IMR-90 (cell line): ENCODE measurements around the gene RUNX1. TPM values are rescaled to one million over a fixed set of nuclear protein-coding genes. Genes with fewer than 3 reads are reported as not detected.

Source experiments
- ATAC-seq: fragments of 200-7000 bp; cut with Tn5 transposase; 2 replicates; pipeline ENCODE4 v1.9.1; 2020; ENCODE audit warnings: low read depth, mild to moderate bottlenecking, moderate library complexity
- BruUV-seq: library from RNA; stranded (reverse); fragments of 400-500 nt; replicated peaks from 2 replicates; lab custom pipeline; 2021; lab: Mats Ljungman, UMichigan
- CTCF ChIA-PET: fragments of 300-600 bp; formaldehyde crosslinking; extraction: SDS; loops from one replicate; lab custom pipeline; 2021; ENCODE audit warnings: antibody characterized with exemption; lab: Yijun Ruan, JAX
- POLR2A ChIA-PET: fragments of 300-600 bp; sonication (Branson Sonifier 250); formaldehyde crosslinking; loops from one replicate; lab custom pipeline; 2022; ENCODE audit warnings: antibody characterized with exemption; ENCODE audit not compliant: unreplicated experiment; lab: Charles Lee
- DNase-seq: peaks from one replicate; pipeline ENCODE4 v3.0.0; 2013
- H2AFZ ChIP-seq: replicated peaks from 2 replicates; pipeline ENCODE3; 2013; ENCODE audit warnings: low read length, mild to moderate bottlenecking; ENCODE audit not compliant: poor library complexity
- H2AK5ac ChIP-seq: 2 replicates; pipeline ENCODE4 v1.6.1; 2013; ENCODE audit warnings: low read depth, low read length, inconsistent platforms
- H2AK9ac ChIP-seq: replicated peaks from 2 replicates; pipeline ENCODE3; 2013; ENCODE audit warnings: mild to moderate bottlenecking, low read depth, low read length, moderate library complexity; ENCODE audit not compliant: poor library complexity
- H2BK120ac ChIP-seq: 2 replicates; pipeline ENCODE4 v1.6.1; 2013; ENCODE audit warnings: low read depth, low read length, inconsistent platforms
- H2BK15ac ChIP-seq: 3 replicates; pipeline ENCODE4 v1.6.1; 2013; ENCODE audit warnings: low read depth, low read length, inconsistent platforms
- H2BK20ac ChIP-seq: 2 replicates; pipeline ENCODE4 v1.6.1; 2013; ENCODE audit warnings: low read depth, mild to moderate bottlenecking, inconsistent platforms, low read length, moderate library complexity
- H2BK5ac ChIP-seq: 2 replicates; pipeline ENCODE4 v1.6.1; 2013; ENCODE audit warnings: mild to moderate bottlenecking, low read depth, low read length, inconsistent platforms; ENCODE audit not compliant: poor library complexity, severe bottlenecking
- H3K14ac ChIP-seq: replicated peaks from 2 replicates; pipeline ENCODE4 v1.6.1; 2013; ENCODE audit warnings: low read depth, low read length, inconsistent platforms
- H3K18ac ChIP-seq: 2 replicates; pipeline ENCODE4 v1.6.1; 2013; ENCODE audit warnings: low read depth, low read length, control low read depth
- H3K23ac ChIP-seq: 2 replicates; pipeline ENCODE4 v1.6.1; 2013; ENCODE audit warnings: low read depth, low read length, inconsistent platforms
- H3K27ac ChIP-seq: 2 replicates; pipeline ENCODE4 v1.5.1; 2013; ENCODE audit warnings: mild to moderate bottlenecking, control low read depth, low read length; ENCODE audit not compliant: insufficient read depth
- H3K27me3 ChIP-seq: 2 replicates; pipeline ENCODE4 v1.6.1; 2013; ENCODE audit warnings: low read length; ENCODE audit not compliant: control insufficient read depth, insufficient read depth
- H3K36me3 ChIP-seq: 2 replicates; pipeline ENCODE4 v1.6.1; 2013; ENCODE audit warnings: low read length, mixed read lengths; ENCODE audit not compliant: control insufficient read depth, insufficient read depth
- H3K4ac ChIP-seq: 2 replicates; pipeline ENCODE4 v1.6.1; 2013; ENCODE audit warnings: low read depth, low read length, inconsistent platforms
- H3K4me1 ChIP-seq: 2 replicates; pipeline ENCODE4 v1.6.1; 2013; ENCODE audit warnings: low read length, mixed read lengths; ENCODE audit not compliant: control insufficient read depth, insufficient read depth
- H3K4me2 ChIP-seq: 2 replicates; pipeline ENCODE4 v1.6.1; 2013; ENCODE audit warnings: low read depth, mild to moderate bottlenecking, control low read depth, low read length, moderate library complexity
- H3K4me3 ChIP-seq: 2 replicates; pipeline ENCODE4 v1.5.1; 2013; ENCODE audit warnings: low read depth, mild to moderate bottlenecking, control low read depth, low read length, moderate library complexity; ENCODE audit not compliant: insufficient read depth
- H3K56ac ChIP-seq: 2 replicates; pipeline ENCODE4 v1.6.1; 2013; ENCODE audit warnings: low read length, inconsistent platforms; ENCODE audit not compliant: insufficient read depth; ENCODE audit errors: extremely low read depth
- H3K79me1 ChIP-seq, 2 experiments: 2 replicates each; pipeline ENCODE4 v1.6.1; 2013; ENCODE audit warnings: low read length in 2 of 2, inconsistent platforms in 1 of 2, low read depth in 1 of 2
- H3K9ac ChIP-seq: 2 replicates; pipeline ENCODE4 v1.6.1; 2013; ENCODE audit warnings: low read depth, low read length, control low read depth
- H3K9me1 ChIP-seq: 2 replicates; pipeline ENCODE4 v1.6.1; 2013; ENCODE audit warnings: low read length, inconsistent platforms; ENCODE audit not compliant: insufficient read depth
- H3K9me3 ChIP-seq: 2 replicates; pipeline ENCODE4 v1.6.1; 2013; ENCODE audit warnings: low read length; ENCODE audit not compliant: control insufficient read depth, insufficient read depth
- H4K20me1 ChIP-seq: 2 replicates; pipeline ENCODE4 v1.6.1; 2013; ENCODE audit warnings: low read length, inconsistent platforms; ENCODE audit not compliant: insufficient read depth
- H4K5ac ChIP-seq: 2 replicates; pipeline ENCODE4 v1.6.1; 2013; ENCODE audit warnings: mild to moderate bottlenecking, low read depth, low read length, control low read depth
- H4K8ac ChIP-seq, 2 experiments: 2 replicates each; pipeline ENCODE4 v1.6.1; 2013; ENCODE audit warnings: low read depth in 2 of 2, low read length in 2 of 2, control low read depth in 1 of 2, inconsistent platforms in 1 of 2
- H4K91ac ChIP-seq: 2 replicates; pipeline ENCODE4 v1.6.1; 2013; ENCODE audit warnings: low read depth, low read length, inconsistent platforms; ENCODE audit not compliant: insufficient read depth
- BHLHE40 ChIP-seq: fragments of 150-350 bp; IDR thresholded peaks from 2 replicates; pipeline ENCODE4 v1.6.1; 2016; ENCODE audit warnings: mild to moderate bottlenecking, low read depth, low read length
- CHD1 ChIP-seq: IDR thresholded peaks from 2 replicates; pipeline ENCODE4 v1.6.1; 2012; ENCODE audit warnings: low read depth, low read length, improper control_type of control experiment
- FOS ChIP-seq: fragments of 150-350 bp; IDR thresholded peaks from 2 replicates; pipeline ENCODE4 v1.6.1; 2016; ENCODE audit warnings: low read depth, low read length
- MAFK ChIP-seq: IDR thresholded peaks from 2 replicates; pipeline ENCODE4 v1.6.1; 2012; ENCODE audit warnings: low read depth, low read length, improper control_type of control experiment
- MAZ ChIP-seq: IDR thresholded peaks from 2 replicates; pipeline ENCODE4 v1.6.1; 2012; ENCODE audit warnings: low read depth, mild to moderate bottlenecking, low read length, improper control_type of control experiment, moderate library complexity, borderline replicate concordance
- NFE2L2 ChIP-seq: fragments of 150-350 bp; IDR thresholded peaks from 2 replicates; pipeline ENCODE4 v1.6.1; 2016; ENCODE audit warnings: low read depth, mild to moderate bottlenecking, low read length
- POLR2A ChIP-seq: IDR thresholded peaks from 2 replicates; pipeline ENCODE4 v1.6.1; 2012; ENCODE audit warnings: mild to moderate bottlenecking, low read depth, low read length
- RAD21 ChIP-seq: IDR thresholded peaks from 2 replicates; pipeline ENCODE4 v1.6.1; 2012; ENCODE audit warnings: low read length, improper control_type of control experiment
- RCOR1 ChIP-seq: IDR thresholded peaks from 2 replicates; pipeline ENCODE4 v1.6.1; 2012; ENCODE audit warnings: mild to moderate bottlenecking, low read length, improper control_type of control experiment; ENCODE audit not compliant: insufficient replicate concordance
- RFX5 ChIP-seq: IDR thresholded peaks from 2 replicates; pipeline ENCODE4 v1.8.0; 2012; ENCODE audit warnings: low read depth, mild to moderate bottlenecking, low read length, moderate library complexity
- SMC3 ChIP-seq: fragments of 150-350 bp; IDR thresholded peaks from 2 replicates; pipeline ENCODE4 v1.6.1; 2016; ENCODE audit warnings: low read depth, mild to moderate bottlenecking, antibody characterized with exemption, low read length, moderate library complexity
- WGBS, 2 experiments: methylation state at CpG; one replicate each; pipeline versions ENCODE4 v1.1.5 to v1.1.7; 2013; ENCODE audit warnings: missing lambda C conversion rate in 2 of 2; ENCODE audit not compliant: insufficient read length in 1 of 2; ENCODE audit errors: extremely low coverage in 2 of 2; 5-methylcytosine and 5-hydroxymethylcytosine counted together
- dilution Hi-C: fragments of 300-500 bp; cut with HindIII; formaldehyde crosslinking; loops from one replicate; pipeline ENCODE4 v1.14.3; 2018; ENCODE audit warnings: low sequenced_read_pairs; ENCODE audit not compliant: unreplicated experiment
- in situ Hi-C: fragments of 300-500 bp; cut with MboI; formaldehyde crosslinking; loops from 3 replicates; pipeline ENCODE4 v1.14.3; 2019; ENCODE audit warnings: low sequenced_read_pairs, inconsistent platforms, mixed read lengths
- intact Hi-C: fragments of 100-400 bp; cut with micrococcal nuclease; formaldehyde crosslinking; loops from 2 replicates; pipeline ENCODE4 v1.10.0; 2022
- polyA plus RNA-seq, 3 experiments: library from polyadenylated mRNA; depleted of rRNA; stranded (reverse); fragments of >200 nt; gene quantifications; 2 replicates each; pipeline ENCODE4 v1.2.3, GENCODE V29; 2012; ENCODE audit warnings: low replicate concordance in 1 of 3
- total RNA-seq: library from RNA; depleted of rRNA; stranded (reverse); fragments of >200 nt; gene quantifications from 2 replicates; pipeline ENCODE4 v1.2.3, GENCODE V29; 2012
- TF ChIP-seq, protein P1 (sequence below): fragments of 150-350 bp; IDR thresholded peaks from 2 replicates; pipeline ENCODE4 v1.6.1; 2016; ENCODE audit warnings: low read depth, mild to moderate bottlenecking, low read length, moderate library complexity, borderline replicate concordance
- TF ChIP-seq, protein P2 (sequence below): conservative IDR thresholded peaks from 2 replicates; pipeline ENCODE4 v1.5.1; 2012; ENCODE audit warnings: mild to moderate bottlenecking, low read depth, low read length, improper control_type of control experiment

RUNX1 gene
- total and polyA plus RNA-seq, 2 of the 4 experiments (the other 2 are of a cell fraction) = 34.5 to 56.5 TPM

DNA sequence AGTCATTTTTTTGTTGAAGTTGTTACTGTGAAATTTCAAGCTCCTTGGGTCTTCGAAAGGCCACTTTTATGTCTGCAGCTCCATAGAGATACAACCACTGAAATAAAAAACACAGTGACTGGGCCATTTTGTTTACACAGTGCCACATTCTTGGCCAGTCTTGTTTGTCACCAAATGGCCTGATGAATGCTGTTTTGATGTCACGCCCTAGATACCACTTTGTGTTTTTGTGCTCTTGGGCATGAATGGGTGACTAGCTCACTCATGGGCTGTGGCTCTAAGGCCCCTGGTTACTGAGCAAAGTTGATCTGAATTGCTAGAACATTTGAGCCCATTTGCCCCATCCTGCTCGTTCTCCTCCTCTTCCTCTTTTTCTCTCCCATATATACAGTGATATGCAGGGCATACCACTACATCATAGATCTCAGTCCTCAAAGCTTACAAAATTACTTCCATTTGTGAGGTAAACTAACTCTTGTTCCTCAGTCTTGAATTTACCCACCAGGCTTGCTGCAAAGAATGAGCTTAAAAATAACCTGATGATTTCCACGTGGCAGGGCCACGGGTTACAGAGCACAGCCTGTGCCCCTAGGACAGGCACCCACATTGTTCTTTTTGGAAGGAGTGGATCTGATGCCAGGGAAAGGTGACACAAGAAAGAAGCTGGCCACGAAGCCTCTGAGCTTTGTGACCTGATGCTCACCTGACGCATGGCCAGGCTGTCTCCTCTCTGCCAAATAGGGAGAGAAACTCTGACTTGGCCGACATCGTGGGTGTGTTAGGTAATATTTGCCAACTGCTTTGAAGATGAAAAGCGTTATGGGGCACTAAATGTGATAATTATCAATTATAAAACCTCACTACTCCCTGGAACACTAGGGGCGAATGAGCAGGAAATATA lies 92.4 kb downstream of the RUNX1 start:
- Histone ChIP-seq H2BK20ac (no peak overlapping the region), H3K4me3 (no peak overlapping the region), H3K56ac (no peak overlapping the region), H3K27me3 (no peaks in the 10 kb centered on the region), H3K14ac (no peak overlapping the region), H2BK15ac (no peak overlapping the region), H4K20me1 (no peaks in the 10 kb centered on the region), H4K91ac (no peak overlapping the region; the same call in 1 of the 2 replicates), H3K9ac (no peak overlapping the region), H2AK5ac (peak overlapping the region; percentile 20; the same call in 1 of the 2 replicates), H3K23ac (no peak overlapping the region), H4K5ac (no peak overlapping the region), H2BK5ac (no peak overlapping the region), H3K27ac (no peak overlapping the region), H3K9me1 (no peaks in the 10 kb centered on the region), H3K4ac (no peak overlapping the region), H2AK9ac (no peak overlapping the region), H3K18ac (no peak overlapping the region), H3K4me1 (peaks cover 4% of the 10 kb centered on the region; the same call in 1 of the 2 replicates), H2BK120ac (no peak overlapping the region), H4K8ac (no peak overlapping the region), H3K79me1 (no peaks in the 10 kb centered on the region), H3K9me3 (no peaks in the 10 kb centered on the region), H2AFZ (no peak overlapping the region), H3K36me3 (no peaks in the 10 kb centered on the region), H3K4me2 (no peak overlapping the region)
- POLR2A ChIA-PET = no interaction called here
- BruUV-seq = no TSS peak
- no peak for DNase-seq
- no CpG with 5 or more reads among the region's 11 CpGs for WGBS, 2 experiments
- intact Hi-C loops (no loop called here), in situ Hi-C loops (no loop called here), dilution Hi-C loops (no loop called here)
- TF ChIP-seq MAFK (no peak), RFX5 (no peak), RAD21 (no peak), POLR2A (no peak), MAZ (no peak), CHD1 (no peak), FOS (no peak), SMC3 (no peak), RCOR1 (no peak), NFE2L2 (no peak), BHLHE40 (no peak)
- TF ChIP-seq, protein P1, sequence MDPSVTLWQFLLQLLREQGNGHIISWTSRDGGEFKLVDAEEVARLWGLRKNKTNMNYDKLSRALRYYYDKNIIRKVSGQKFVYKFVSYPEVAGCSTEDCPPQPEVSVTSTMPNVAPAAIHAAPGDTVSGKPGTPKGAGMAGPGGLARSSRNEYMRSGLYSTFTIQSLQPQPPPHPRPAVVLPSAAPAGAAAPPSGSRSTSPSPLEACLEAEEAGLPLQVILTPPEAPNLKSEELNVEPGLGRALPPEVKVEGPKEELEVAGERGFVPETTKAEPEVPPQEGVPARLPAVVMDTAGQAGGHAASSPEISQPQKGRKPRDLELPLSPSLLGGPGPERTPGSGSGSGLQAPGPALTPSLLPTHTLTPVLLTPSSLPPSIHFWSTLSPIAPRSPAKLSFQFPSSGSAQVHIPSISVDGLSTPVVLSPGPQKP = no peak
- TF ChIP-seq, protein P2, sequence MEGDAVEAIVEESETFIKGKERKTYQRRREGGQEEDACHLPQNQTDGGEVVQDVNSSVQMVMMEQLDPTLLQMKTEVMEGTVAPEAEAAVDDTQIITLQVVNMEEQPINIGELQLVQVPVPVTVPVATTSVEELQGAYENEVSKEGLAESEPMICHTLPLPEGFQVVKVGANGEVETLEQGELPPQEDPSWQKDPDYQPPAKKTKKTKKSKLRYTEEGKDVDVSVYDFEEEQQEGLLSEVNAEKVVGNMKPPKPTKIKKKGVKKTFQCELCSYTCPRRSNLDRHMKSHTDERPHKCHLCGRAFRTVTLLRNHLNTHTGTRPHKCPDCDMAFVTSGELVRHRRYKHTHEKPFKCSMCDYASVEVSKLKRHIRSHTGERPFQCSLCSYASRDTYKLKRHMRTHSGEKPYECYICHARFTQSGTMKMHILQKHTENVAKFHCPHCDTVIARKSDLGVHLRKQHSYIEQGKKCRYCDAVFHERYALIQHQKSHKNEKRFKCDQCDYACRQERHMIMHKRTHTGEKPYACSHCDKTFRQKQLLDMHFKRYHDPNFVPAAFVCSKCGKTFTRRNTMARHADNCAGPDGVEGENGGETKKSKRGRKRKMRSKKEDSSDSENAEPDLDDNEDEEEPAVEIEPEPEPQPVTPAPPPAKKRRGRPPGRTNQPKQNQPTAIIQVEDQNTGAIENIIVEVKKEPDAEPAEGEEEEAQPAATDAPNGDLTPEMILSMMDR = no peak
- no peak for ATAC-seq
- CTCF ChIA-PET = no interaction called here
